C1 segment of cervical spinal cord (tissue), 14 donors: ENCODE results near the gene ROPN1B.

Experiments
- DNase-seq, 14 donors: peaks; one replicate each; lab custom pipeline; 2025; lab: John Stamatoyannopoulos, UW

ROPN1B gene

GRCh38 chr3:126026761-126027160, 57.8 kb downstream of the ROPN1B start:
- DNase-seq, result peak in 1 of 14 donors; percentile 25

- DNase-seq, result no peak
These were observed 59.1 kb downstream of the ROPN1B start for GRCh38 chr3:126028096-126028495.

GRCh38 chr3:126029241-126029640, 60.3 kb downstream of the ROPN1B start:
- no peak for DNase-seq

GRCh38 chr3:126030455-126030854, 61.5 kb downstream of the ROPN1B start:
- DNase-seq, result no peak

- DNase-seq, result no peak
These were observed 63.0 kb downstream of the ROPN1B start for GRCh38 chr3:126031981-126032471.
